ENCODE data around the gene CTXN1. TPM values are rescaled to one million over a fixed set of nuclear protein-coding genes. Genes with fewer than 3 reads are reported as not detected.

The CTXN1 gene
- total and polyA plus RNA-seq, 2 of the 4 experiments (the other 2 are of a cell fraction) = 0.36 to 7.4 TPM

DNA sequence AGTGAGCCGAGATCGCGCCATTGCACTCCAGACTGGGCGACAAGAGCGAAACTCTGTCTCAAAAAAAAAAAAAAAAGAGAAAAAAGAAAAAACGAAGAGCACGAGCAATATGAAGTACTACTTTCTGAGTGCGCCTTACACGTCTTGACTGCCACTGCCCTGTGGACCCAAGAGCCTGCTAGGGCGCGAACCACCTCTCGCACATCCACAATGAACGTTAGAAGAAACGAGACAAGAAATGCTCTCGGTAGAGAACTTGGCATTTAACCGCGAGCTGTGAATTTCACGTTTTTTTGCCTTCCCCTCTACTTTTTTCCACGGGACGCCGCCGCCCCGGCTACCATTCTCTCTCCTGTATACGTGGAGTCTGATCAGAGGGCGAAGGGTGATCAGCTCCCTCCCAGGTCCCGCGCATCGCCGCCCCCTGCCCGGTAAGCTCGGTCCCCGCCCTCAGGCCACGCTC, 17.1 kb upstream of the CTXN1 start:
- H3K18ac ChIP-seq (ENCODE audit: low read depth, low read length) = peak overlapping the region; percentile 0; the same call in 1 of the 2 replicates
- H4K20me1 ChIP-seq (ENCODE audit: insufficient read depth, low read length) = no peaks in the 10 kb centered on the region
- H3K56ac ChIP-seq (ENCODE audit: extremely low read depth, insufficient read depth, low read length) = peak overlapping the region; percentile 89
- no peaks in the 10 kb centered on the region for H3K27me3 ChIP-seq (ENCODE audit: control insufficient read depth, insufficient read depth, low read length)
- DNase-seq (no peak), ATAC-seq (ENCODE audit: low read depth) (peak; percentile 23; the same call in 1 of the 2 replicates)
- dilution Hi-C loops (cut with HindIII; ENCODE audit: low sequenced_read_pairs, unreplicated experiment) = no loop called here
- peak overlapping the region; percentile 65 for H2AK5ac ChIP-seq (ENCODE audit: low read depth, low read length)
- H4K5ac ChIP-seq (ENCODE audit: low read depth, low read length) = peak overlapping the region; percentile 27
- TF ChIP-seq RAD21 (IDR thresholded peaks at IDR 0.05; ENCODE audit: low read length) (no peak), NFE2L2 (IDR thresholded peaks at IDR 0.05; ENCODE audit: low read depth, low read length) (no peak), USF2 (IDR thresholded peaks at IDR 0.05; ENCODE audit: low read depth, low read length) (no peak), MAFK (IDR thresholded peaks at IDR 0.05; ENCODE audit: low read depth, low read length) (no peak)
- TF ChIP-seq, protein P1, sequence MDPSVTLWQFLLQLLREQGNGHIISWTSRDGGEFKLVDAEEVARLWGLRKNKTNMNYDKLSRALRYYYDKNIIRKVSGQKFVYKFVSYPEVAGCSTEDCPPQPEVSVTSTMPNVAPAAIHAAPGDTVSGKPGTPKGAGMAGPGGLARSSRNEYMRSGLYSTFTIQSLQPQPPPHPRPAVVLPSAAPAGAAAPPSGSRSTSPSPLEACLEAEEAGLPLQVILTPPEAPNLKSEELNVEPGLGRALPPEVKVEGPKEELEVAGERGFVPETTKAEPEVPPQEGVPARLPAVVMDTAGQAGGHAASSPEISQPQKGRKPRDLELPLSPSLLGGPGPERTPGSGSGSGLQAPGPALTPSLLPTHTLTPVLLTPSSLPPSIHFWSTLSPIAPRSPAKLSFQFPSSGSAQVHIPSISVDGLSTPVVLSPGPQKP (IDR thresholded peaks at IDR 0.05; ENCODE audit: borderline replicate concordance, low read depth, low read length) = no peak
- peak overlapping the region; percentile 95 for H3K9ac ChIP-seq (ENCODE audit: low read depth, low read length)
- in situ Hi-C loops (cut with MboI; ENCODE audit: low sequenced_read_pairs) = loop anchor here (5.0 kb wide), 1 partner anchor 309 kb away; no protein-coding TSS in a partner anchor
- no peak overlapping the region for H2BK15ac ChIP-seq (ENCODE audit: low read depth, low read length)
- peaks cover 4% of the 10 kb centered on the region; the same call in 1 of the 2 replicates for H3K9me1 ChIP-seq (ENCODE audit: insufficient read depth, low read length)
- H2BK20ac ChIP-seq (ENCODE audit: low read depth, low read length) = no peak overlapping the region
- H4K8ac ChIP-seq (ENCODE audit: low read depth in 2 of 2, low read length in 2 of 2) = peak overlapping the region; percentile 76 to 86
- intact Hi-C loops (cut with micrococcal nuclease) = loop anchor here (2.0 kb wide), 1 partner anchor 60 kb away; no protein-coding TSS in a partner anchor
- peak overlapping the region; percentile 94 for H2AK9ac ChIP-seq (replicated peaks; ENCODE audit: low read depth, low read length, poor library complexity)
- H3K14ac ChIP-seq (replicated peaks; ENCODE audit: low read depth, low read length) = peak overlapping the region; percentile 96
- peak overlapping the region; percentile 79 for H3K4me2 ChIP-seq (ENCODE audit: low read depth, low read length)
- peak overlapping the region; percentile 91 for H3K23ac ChIP-seq (ENCODE audit: low read depth, low read length)
- ChIA-PET POLR2A (ENCODE audit: unreplicated experiment) (no interaction called here), CTCF (interaction anchor here (0.6 to 1.9 kb wide), 5 partner anchors 12 to 309 kb away, joined by 3 to 6 read pairs (median 5); no protein-coding TSS in a partner anchor)
- H3K36me3 ChIP-seq (ENCODE audit: control insufficient read depth, insufficient read depth, low read length) = peaks cover 14% of the 10 kb centered on the region
- peaks cover 11 to 40% of the 10 kb centered on the region in 2 experiments; a peak in 3 of 4 replicates for H3K79me1 ChIP-seq (ENCODE audit: low read depth in 1 of 2, low read length in 2 of 2)
- peak overlapping the region; percentile 88 for H3K4ac ChIP-seq (ENCODE audit: low read depth, low read length)
- H3K27ac ChIP-seq (ENCODE audit: insufficient read depth, low read length) = peak overlapping the region; percentile 80
- no peaks in the 10 kb centered on the region for H3K9me3 ChIP-seq (ENCODE audit: control insufficient read depth, insufficient read depth, low read length)
- H2BK5ac ChIP-seq (ENCODE audit: low read depth, low read length, poor library complexity, severe bottlenecking) = peak overlapping the region; percentile 28
- WGBS, 2 experiments (ENCODE audit: extremely low coverage in 2 of 2, insufficient read length in 1 of 2) = 0% methylated on average over 10 of the region's 33 CpGs; no CpG with 5 or more reads in 1 of the 2 experiments
- peak overlapping the region; percentile 97 for H2AFZ ChIP-seq (replicated peaks; ENCODE audit: low read length, poor library complexity)
- peak overlapping the region; percentile 13; the same call in 1 of the 2 replicates for H2BK120ac ChIP-seq (ENCODE audit: low read depth, low read length)
- no TSS peak for BruUV-seq (replicated peaks)
- peak overlapping the region; percentile 77 for H4K91ac ChIP-seq (ENCODE audit: insufficient read depth, low read depth, low read length)
- H3K4me1 ChIP-seq (ENCODE audit: control insufficient read depth, insufficient read depth, low read length) = no peaks in the 10 kb centered on the region
- peak overlapping the region; percentile 61 for H3K4me3 ChIP-seq (ENCODE audit: insufficient read depth, low read depth, low read length)

Measured in IMR-90 (cell line).